K562 (cell line): Measurements from ENCODE around the gene AMOT. TPM values are rescaled to one million over a fixed set of nuclear protein-coding genes. Genes with fewer than 3 reads are reported as not detected.

Experiments used
- ATAC-seq: fragments of 200-7000 bp; cut with Tn5 transposase; 3 replicates; pipeline ENCODE4 v1.9.1; 2020; ENCODE audit warnings: moderate library complexity
- BruUV-seq: library from RNA; stranded (reverse); fragments of 400-500 nt; replicated peaks from 2 replicates; lab custom pipeline; 2021; lab: Mats Ljungman, UMichigan
- CTCF ChIA-PET: fragments of 300-600 bp; formaldehyde crosslinking; extraction: SDS; loops from one replicate; lab custom pipeline; 2021; ENCODE audit warnings: low intra/inter-chr PET ratio; lab: Yijun Ruan, JAX
- POLR2A ChIA-PET: fragments of 300-600, 350-650 bp; sonication (Branson Sonifier 250); formaldehyde crosslinking; extraction: SDS; loops from one replicate; lab custom pipeline; 2021; ENCODE audit warnings: antibody characterized with exemption, inconsistent platforms; lab: Yijun Ruan, JAX
- DNase-seq, 4 experiments: peaks; one replicate each; pipeline versions ENCODE4 v3.0.0 to v3.0.0-alpha.2; 2011 to 2018; ENCODE audit warnings: low spot score in 3 of 4, mixed read lengths in 3 of 4; ENCODE audit errors: extremely low read depth in 1 of 4
- FAIRE-seq: peaks from 2 replicates; lab custom pipeline; 2011; peaks lifted over from hg19 to GRCh38; lab: Jason Lieb, UNC
- H2AFZ ChIP-seq: 2 replicates; pipeline ENCODE4 v1.6.0; 2011; ENCODE audit warnings: low read depth, low read length, control low read depth, inconsistent platforms
- H3K27ac ChIP-seq: fragments of 200-600 bp; 3 replicates; pipeline ENCODE4 v1.8.0; 2011; ENCODE audit warnings: low read depth, mild to moderate bottlenecking, control low read depth, inconsistent platforms, low read length, moderate library complexity, mixed read lengths; ENCODE audit errors: extremely low read depth
- H3K27me3 ChIP-seq, 2 experiments: fragments of 300-600 bp in 1 of 2; 2 replicates in 1 of 2; 3 replicates in 1 of 2; pipeline versions ENCODE4 v1.6.0 to v1.8.0; 2011; ENCODE audit warnings: inconsistent platforms in 2 of 2, low read length in 2 of 2, mild to moderate bottlenecking in 1 of 2, mixed read lengths in 1 of 2, moderate library complexity in 1 of 2; ENCODE audit not compliant: control insufficient read depth in 2 of 2, insufficient read depth in 2 of 2
- H3K36me3 ChIP-seq: fragments of 300-600 bp; 3 replicates; pipeline ENCODE4 v1.8.0; 2011; ENCODE audit warnings: mild to moderate bottlenecking, low read length, inconsistent platforms; ENCODE audit not compliant: control insufficient read depth, insufficient read depth
- H3K4me1 ChIP-seq, 2 experiments: fragments of 200-600 bp in 1 of 2; replicated peaks in 1 of 2; 2 replicates in 1 of 2; 3 replicates in 1 of 2; pipeline versions ENCODE4 v1.5.1 to v1.8.0; 2011; ENCODE audit warnings: inconsistent platforms in 2 of 2, low read length in 2 of 2, mild to moderate bottlenecking in 1 of 2, mixed read lengths in 1 of 2, moderate library complexity in 1 of 2; ENCODE audit not compliant: control insufficient read depth in 2 of 2, insufficient read depth in 2 of 2
- H3K4me2 ChIP-seq: 2 replicates; pipeline ENCODE4 v1.6.1; 2011; ENCODE audit warnings: low read length, control low read depth, inconsistent platforms, mixed read lengths; ENCODE audit not compliant: insufficient read depth
- H3K4me3 ChIP-seq: fragments of 200-600 bp; sonication (generic), shearing (Covaris generic); 2 replicates; pipeline ENCODE4 v1.5.1; 2016; ENCODE audit warnings: control low read depth, inconsistent platforms
- H3K79me2 ChIP-seq: fragments of 200-600 bp; 3 replicates; pipeline ENCODE4 v1.8.0; 2011; ENCODE audit warnings: low read length, inconsistent platforms; ENCODE audit not compliant: control insufficient read depth, insufficient read depth
- H3K9ac ChIP-seq, 2 experiments: 2 replicates each; pipeline versions ENCODE4 v1.6.0 to v1.6.1; 2011; ENCODE audit warnings: low read depth in 2 of 2, low read length in 2 of 2, control low read depth in 1 of 2, inconsistent platforms in 1 of 2, mild to moderate bottlenecking in 1 of 2, mixed read lengths in 1 of 2; ENCODE audit not compliant: insufficient read depth in 1 of 2
- H3K9me1 ChIP-seq: one replicate; pipeline ENCODE4 v1.6.0; 2011; ENCODE audit warnings: inconsistent platforms, mild to moderate bottlenecking, low read length, moderate library complexity; ENCODE audit not compliant: control insufficient read depth, insufficient read depth
- H3K9me3 ChIP-seq: replicated peaks from 2 replicates; pipeline ENCODE4 v1.5.1; 2011; ENCODE audit warnings: low read depth, low read length, inconsistent platforms; ENCODE audit not compliant: control insufficient read depth, insufficient read depth
- H4K20me1 ChIP-seq: replicated peaks from 2 replicates; pipeline ENCODE4 v1.6.1; 2011; ENCODE audit warnings: low read length, inconsistent platforms, mixed read lengths; ENCODE audit not compliant: control insufficient read depth, insufficient read depth
- ATF1 ChIP-seq, 2 experiments: fragments of 450-650 bp in 1 of 2; IDR thresholded peaks; 2 replicates each; pipeline ENCODE4 v1.6.1; 2016; ENCODE audit warnings: missing compliant biosample characterization in 1 of 2, missing genetic modification characterization in 1 of 2
- CREBBP ChIP-seq: IDR thresholded peaks from one replicate; pipeline ENCODE4 v1.6.1; 2012; ENCODE audit warnings: low read depth, mild to moderate bottlenecking, control low read depth, inconsistent platforms, low read length
- ETV5 ChIP-seq: sonication (generic); formaldehyde crosslinking; IDR thresholded peaks from 2 replicates; pipeline ENCODE4 v1.4.0; 2020; ENCODE audit warnings: low read depth, mild to moderate bottlenecking, missing genetic modification reagents
- KAT8 ChIP-seq: fragments of 450-650 bp; IDR thresholded peaks from 2 replicates; pipeline ENCODE4 v1.6.1; 2016; ENCODE audit warnings: low read depth, mild to moderate bottlenecking
- MTA1 ChIP-seq: fragments of 450-650 bp; IDR thresholded peaks from 2 replicates; pipeline ENCODE4 v1.6.1; 2017; ENCODE audit warnings: borderline replicate concordance
- NFE2L1 ChIP-seq: fragments of 450-650 bp; IDR thresholded peaks from 2 replicates; pipeline ENCODE4 v1.6.1; 2016; ENCODE audit warnings: missing genetic modification characterization, low read depth, mild to moderate bottlenecking, missing compliant biosample characterization, moderate library complexity, borderline replicate concordance
- TAF15 ChIP-seq: fragments of 200-400 bp; formaldehyde crosslinking; IDR thresholded peaks from 2 replicates; pipeline ENCODE4 v1.6.1; 2017; ENCODE audit warnings: mild to moderate bottlenecking, low read depth, low read length, moderate library complexity
- ZNF212 ChIP-seq: fragments of 450-650 bp; formaldehyde crosslinking; IDR thresholded peaks from 2 replicates; pipeline ENCODE4 v1.4.0; 2020; ENCODE audit warnings: mild to moderate bottlenecking
- ZNF445 ChIP-seq: fragments of 250-450 bp; sonication (Bioruptor Pico); IDR thresholded peaks from 2 replicates; pipeline ENCODE4 v1.4.0; 2020; ENCODE audit warnings: low read depth, mild to moderate bottlenecking, moderate library complexity
- ZNF561 ChIP-seq: fragments of 450-650 bp; formaldehyde crosslinking; conservative IDR thresholded peaks from 2 replicates; pipeline ENCODE4 v1.4.0; 2020; ENCODE audit warnings: mild to moderate bottlenecking, moderate library complexity
- ZNF696 ChIP-seq: fragments of 250-450 bp; sonication (Bioruptor Pico); conservative IDR thresholded peaks from 2 replicates; pipeline ENCODE4 v1.4.0; 2020; ENCODE audit warnings: mild to moderate bottlenecking, moderate library complexity
- WGBS: fragments of 100-300 bp; shearing (Covaris generic); methylation state at CpG from one replicate; pipeline ENCODE4 v1.1.6; 2016; ENCODE audit warnings: low coverage, mixed read lengths; ENCODE audit not compliant: insufficient coverage; ENCODE audit errors: missing lambda C conversion rate; 5-methylcytosine and 5-hydroxymethylcytosine counted together
- in situ Hi-C: fragments of 300-500 bp; cut with MboI; formaldehyde crosslinking; loops from 4 replicates; pipeline ENCODE4 v1.15.0; 2018; ENCODE audit warnings: inconsistent platforms, mixed read lengths
- intact Hi-C: fragments of 100-400 bp; cut with micrococcal nuclease; formaldehyde crosslinking; loops from 2 replicates; pipeline ENCODE4 v1.14.2; 2022
- polyA plus RNA-seq, 8 experiments: library from polyadenylated mRNA; depleted of rRNA in 4 of 8; stranded (reverse) in 5 of 8; unstranded in 3 of 8; fragments of >200 nt; fragmentation: Nextera tagmentation in 2 of 8; fragmentation: Illumina TruSeq in 1 of 8; extraction: Ambion mirVana in 2 of 8; extraction: Trizol in 1 of 8; gene quantifications; 2 replicates each; pipeline versions ENCODE4 v1.2.1 to v1.2.3, GENCODE V29; 2011 to 2014; ENCODE audit warnings: inconsistent platforms in 1 of 8, missing spikeins in 1 of 8
- total RNA-seq, 7 experiments: library from RNA; depleted of rRNA in 6 of 7; stranded (reverse); fragments of >200 nt in 6 of 7; fragmentation: Illumina TruSeq in 2 of 7; extraction: Trizol in 2 of 7; gene quantifications; 2 replicates each; pipeline versions ENCODE4 v1.2.1 to v1.2.3, GENCODE V29; 2011 to 2021; ENCODE audit warnings: low replicate concordance in 1 of 7
- TF ChIP-seq, protein P1 (sequence below), 2 experiments: fragments of 250-450 bp in 1 of 2; fragments of 450-650 bp in 1 of 2; sonication (Bioruptor Pico) in 1 of 2; IDR thresholded peaks; 2 replicates each; pipeline versions ENCODE4 v1.6.1 to v1.8.0; 2016 to 2021; ENCODE audit warnings: mild to moderate bottlenecking in 2 of 2, moderate library complexity in 2 of 2, missing compliant biosample characterization in 1 of 2, missing genetic modification characterization in 1 of 2
- TF ChIP-seq, protein P2 (sequence below): sonication (generic); formaldehyde crosslinking; IDR thresholded peaks from 2 replicates; pipeline ENCODE4 v1.9.0; 2022; ENCODE audit warnings: mild to moderate bottlenecking, missing genetic modification reagents

AMOT gene
- total and polyA plus RNA-seq, 9 of the 15 experiments (the other 6 are each of a cell fraction or from before 2014, with no cell fraction given): 0.04 TPM; not detected in 8

DNA sequence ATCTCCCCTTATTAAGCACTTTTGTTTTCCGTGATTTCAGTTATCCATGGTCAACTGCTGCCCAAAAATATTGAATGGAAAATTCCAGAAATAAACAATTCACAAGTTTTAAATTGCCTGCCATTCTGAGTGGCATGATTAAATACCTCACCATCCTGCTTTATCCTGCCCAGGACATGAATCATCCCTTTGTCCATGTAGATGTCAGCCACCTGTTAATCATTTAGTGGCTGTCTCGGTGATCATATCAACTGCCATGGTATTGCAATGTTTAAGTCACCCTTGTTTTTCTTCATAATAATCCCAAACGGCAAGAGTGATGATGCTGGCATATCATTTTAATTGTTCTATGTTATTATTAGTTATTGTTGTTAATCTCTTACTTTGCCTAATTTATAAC lies 81.1 kb downstream of the AMOT start:
- H3K4me2 ChIP-seq: no peak overlapping the region
- ATAC-seq: no peak
- H3K27me3 ChIP-seq: no peaks in the 10 kb centered on the region
- H2AFZ ChIP-seq: no peak overlapping the region
- ChIA-PET CTCF (no interaction called here), POLR2A (no interaction called here)
- BruUV-seq: no TSS peak
- no peaks in the 10 kb centered on the region for H4K20me1 ChIP-seq
- no peak for DNase-seq
- no peak for FAIRE-seq
- H3K9me3 ChIP-seq: no peaks in the 10 kb centered on the region
- in situ Hi-C loops: no loop called here
- no peak for TF ChIP-seq ZNF212 (CRISPR knock-in tag)
- H3K9ac ChIP-seq: no peak overlapping the region
- no peaks in the 10 kb centered on the region for H3K36me3 ChIP-seq
- 3% methylated on average over 3 of the region's 3 CpGs for WGBS
- H3K9me1 ChIP-seq: no peaks in the 10 kb centered on the region
- no peaks in the 10 kb centered on the region for H3K79me2 ChIP-seq
- no peaks in the 10 kb centered on the region for H3K4me1 ChIP-seq
- H3K4me3 ChIP-seq: no peak overlapping the region
- no peak overlapping the region for H3K27ac ChIP-seq
- intact Hi-C loops: no loop called here

DNA sequence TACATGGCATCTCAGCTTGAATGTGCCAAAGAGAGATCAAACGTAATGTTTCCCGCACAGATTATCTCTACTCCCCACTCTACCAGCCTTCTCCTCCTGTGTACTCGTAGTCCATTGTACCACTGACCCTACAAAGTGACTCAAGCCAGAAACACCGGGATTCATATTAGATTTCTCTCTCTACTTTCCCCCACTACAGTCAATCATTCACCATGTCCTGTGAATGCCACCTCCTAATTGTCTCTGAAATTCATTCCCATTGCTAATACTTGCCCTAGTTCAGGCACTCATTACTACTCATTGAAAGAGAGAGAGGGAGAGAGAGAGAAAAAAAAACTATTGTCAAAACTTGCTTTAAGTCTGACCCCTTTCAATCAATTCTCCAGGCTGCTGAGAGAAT lies 82.7 kb downstream of the AMOT start:
- Histone ChIP-seq H3K79me2 (no peaks in the 10 kb centered on the region), H3K4me3 (no peak overlapping the region), H4K20me1 (no peaks in the 10 kb centered on the region), H3K9me3 (no peaks in the 10 kb centered on the region), H3K9ac (no peak overlapping the region), H3K36me3 (no peaks in the 10 kb centered on the region), H3K9me1 (no peaks in the 10 kb centered on the region), H3K27me3 (no peaks in the 10 kb centered on the region), H3K27ac (no peak overlapping the region), H3K4me2 (no peak overlapping the region), H3K4me1 (no peaks in the 10 kb centered on the region), H2AFZ (no peak overlapping the region)
- FAIRE-seq (no peak), DNase-seq (no peak), ATAC-seq (no peak)
- intact Hi-C loops: no loop called here
- POLR2A ChIA-PET: no interaction called here
- 0% methylated on average over 4 of the region's 4 CpGs for WGBS
- in situ Hi-C loops: no loop called here
- TF ChIP-seq, protein P1, sequence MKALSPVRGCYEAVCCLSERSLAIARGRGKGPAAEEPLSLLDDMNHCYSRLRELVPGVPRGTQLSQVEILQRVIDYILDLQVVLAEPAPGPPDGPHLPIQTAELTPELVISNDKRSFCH (CRISPR knock-in tag; IDR thresholded peaks at IDR 0.05): no peak
- TF ChIP-seq, protein P1 (tag; IDR thresholded peaks at IDR 0.05): no peak
- TF ChIP-seq, protein P2, sequence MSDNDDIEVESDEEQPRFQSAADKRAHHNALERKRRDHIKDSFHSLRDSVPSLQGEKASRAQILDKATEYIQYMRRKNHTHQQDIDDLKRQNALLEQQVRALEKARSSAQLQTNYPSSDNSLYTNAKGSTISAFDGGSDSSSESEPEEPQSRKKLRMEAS: no peak
- no peak for TF ChIP-seq ATF1 (CRISPR knock-in tag; IDR thresholded peaks at IDR 0.05)
- no peak for TF ChIP-seq ATF1 (tag; IDR thresholded peaks at IDR 0.05)
- TF ChIP-seq MTA1: no peak
- no peak for TF ChIP-seq TAF15
- TF ChIP-seq CREBBP: no peak
- TF ChIP-seq NFE2L1: no peak
- no peak for TF ChIP-seq ZNF696 (CRISPR knock-in tag)
- no peak for TF ChIP-seq ZNF561 (CRISPR knock-in tag)
- TF ChIP-seq ZNF445: no peak
- no peak for TF ChIP-seq ETV5 (CRISPR knock-in tag)
- TF ChIP-seq KAT8: no peak
- CTCF ChIA-PET: interaction anchor here (0.6 kb wide), 1 partner anchor 9 kb away, joined by 3 read pairs; no protein-coding TSS in a partner anchor
- no TSS peak for BruUV-seq
